Caco-2 (cell line): Measurements from ENCODE around the gene ALKBH5. TPM values are rescaled to one million over a fixed set of nuclear protein-coding genes. Genes with fewer than 3 reads are reported as not detected.

ENCODE experiments used
- BruUV-seq: library from RNA; stranded (reverse); fragments of 400-500 nt; replicated peaks from 2 replicates; lab custom pipeline; 2021; lab: Mats Ljungman, UMichigan
- CTCF ChIA-PET: fragments of 300-600 bp; sonication (Branson Sonifier 250); formaldehyde crosslinking; loops from one replicate; lab custom pipeline; 2022; ENCODE audit warnings: antibody characterized with exemption; lab: Charles Lee
- POLR2A ChIA-PET: fragments of 300-600 bp; sonication (Branson Sonifier 250); formaldehyde crosslinking; loops from one replicate; lab custom pipeline; 2022; ENCODE audit warnings: antibody characterized with exemption; lab: Charles Lee
- DNase-seq, 2 experiments: peaks; one replicate each; pipeline versions ENCODE4 v3.0.0 to v3.0.0-alpha.2; 2020 to 2022
- H3K27me3 ChIP-seq: replicated peaks from 2 replicates; pipeline ENCODE4 v1.6.0; 2011; ENCODE audit warnings: low read length; ENCODE audit not compliant: control insufficient read depth, insufficient read depth
- H3K36me3 ChIP-seq: 2 replicates; pipeline ENCODE4 v1.5.1; 2011; ENCODE audit warnings: low read length; ENCODE audit not compliant: control insufficient read depth, insufficient read depth
- H3K4me1 ChIP-seq: fragments of 250-450 bp; sonication (Bioruptor Pico); 2 replicates; pipeline ENCODE4 v1.5.1; 2020; ENCODE audit warnings: mild to moderate bottlenecking
- H3K4me3 ChIP-seq: 2 replicates; pipeline ENCODE4 v1.5.1; 2011; ENCODE audit warnings: low read depth, mild to moderate bottlenecking, control low read depth, low read length
- H3K9me3 ChIP-seq: fragments of 250-450 bp; sonication (Bioruptor Pico); 2 replicates; pipeline ENCODE4 v1.5.1; 2020; ENCODE audit warnings: mild to moderate bottlenecking, moderate library complexity
- H3K27ac Mint-ChIP-seq: one replicate; pipeline ENCODE4 v1.8.0; 2022; ENCODE audit warnings: mixed read lengths; ENCODE audit not compliant: unreplicated experiment
- H3K27me3 Mint-ChIP-seq: one replicate; pipeline ENCODE4 v1.8.0; 2022; ENCODE audit warnings: mixed read lengths; ENCODE audit not compliant: insufficient read depth, unreplicated experiment
- H3K36me3 Mint-ChIP-seq: one replicate; pipeline ENCODE4 v1.8.0; 2022; ENCODE audit warnings: mild to moderate bottlenecking, mixed read lengths; ENCODE audit not compliant: insufficient read depth, unreplicated experiment
- H3K4me1 Mint-ChIP-seq: one replicate; pipeline ENCODE4 v1.8.0; 2022; ENCODE audit warnings: low read depth, mixed read lengths; ENCODE audit not compliant: unreplicated experiment
- H3K4me3 Mint-ChIP-seq: one replicate; pipeline ENCODE4 v1.8.0; 2022; ENCODE audit warnings: mild to moderate bottlenecking, moderate library complexity, mixed read lengths; ENCODE audit not compliant: unreplicated experiment
- H3K9me3 Mint-ChIP-seq: one replicate; pipeline ENCODE4 v1.8.0; 2022; ENCODE audit warnings: mixed read lengths; ENCODE audit not compliant: unreplicated experiment
- intact Hi-C: fragments of 100-400 bp; cut with micrococcal nuclease; formaldehyde crosslinking; loops from one replicate; pipeline ENCODE4 v1.10.0; 2022; ENCODE audit not compliant: unreplicated experiment
- total RNA-seq: library from RNA; stranded (reverse); gene quantifications from 2 replicates; pipeline ENCODE4 v1.2.3, GENCODE V29; 2022
- TF ChIP-seq, protein P1 (sequence below), 2 experiments: fragments of 200-600 bp in 1 of 2; IDR thresholded peaks; 1 replicate in 1 of 2; 2 replicates in 1 of 2; pipeline versions ENCODE4 v1.5.1 to v1.8.0; 2011 to 2022; ENCODE audit warnings: antibody characterized with exemption in 1 of 2, control low read depth in 1 of 2, inconsistent platforms in 1 of 2, low read depth in 1 of 2, low read length in 1 of 2, mild to moderate bottlenecking in 1 of 2, moderate library complexity in 1 of 2; ENCODE audit not compliant: insufficient read depth in 1 of 2, severe bottlenecking in 1 of 2, unreplicated experiment in 1 of 2

The ALKBH5 gene
- total RNA-seq, 1 experiment from 2014 or later: 101 TPM

DNA sequence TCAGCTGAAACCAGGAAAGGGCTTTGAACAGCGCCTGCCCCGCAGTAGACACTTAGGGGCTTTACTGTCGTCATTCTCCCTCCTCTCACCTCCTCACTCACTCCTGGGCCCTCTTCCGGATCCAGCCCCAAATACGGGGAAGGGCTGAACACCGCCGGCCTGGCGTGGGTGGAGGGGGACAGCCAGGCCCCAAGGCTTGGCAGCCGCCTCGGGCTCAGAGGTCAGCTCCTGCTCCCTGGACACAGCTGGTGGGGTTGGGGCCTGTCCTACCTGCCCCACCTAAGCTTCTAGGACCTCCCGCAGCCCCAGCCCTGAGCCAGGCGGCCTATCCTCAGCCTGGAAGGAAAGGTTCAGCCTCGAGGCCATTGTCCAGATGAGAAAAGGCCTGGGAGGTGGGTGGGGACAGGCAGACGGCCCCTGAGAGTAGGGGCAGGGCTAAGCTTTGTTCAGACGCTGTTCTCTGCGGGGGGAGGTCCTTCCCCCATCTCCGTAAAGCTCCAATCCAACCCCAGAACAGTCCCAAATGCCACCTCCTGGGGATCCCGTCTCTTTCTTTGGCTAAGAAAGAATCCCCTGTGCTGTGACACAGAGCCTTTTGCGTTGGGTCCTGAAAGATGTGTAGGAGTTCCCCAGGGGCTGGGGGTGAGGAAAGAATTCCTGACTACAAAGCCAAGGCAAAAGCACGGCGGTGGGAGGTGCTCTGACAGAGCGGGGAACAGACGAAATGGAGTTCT lies 40.9 kb downstream of the ALKBH5 start:
- CTCF ChIA-PET: no interaction called here

DNA sequence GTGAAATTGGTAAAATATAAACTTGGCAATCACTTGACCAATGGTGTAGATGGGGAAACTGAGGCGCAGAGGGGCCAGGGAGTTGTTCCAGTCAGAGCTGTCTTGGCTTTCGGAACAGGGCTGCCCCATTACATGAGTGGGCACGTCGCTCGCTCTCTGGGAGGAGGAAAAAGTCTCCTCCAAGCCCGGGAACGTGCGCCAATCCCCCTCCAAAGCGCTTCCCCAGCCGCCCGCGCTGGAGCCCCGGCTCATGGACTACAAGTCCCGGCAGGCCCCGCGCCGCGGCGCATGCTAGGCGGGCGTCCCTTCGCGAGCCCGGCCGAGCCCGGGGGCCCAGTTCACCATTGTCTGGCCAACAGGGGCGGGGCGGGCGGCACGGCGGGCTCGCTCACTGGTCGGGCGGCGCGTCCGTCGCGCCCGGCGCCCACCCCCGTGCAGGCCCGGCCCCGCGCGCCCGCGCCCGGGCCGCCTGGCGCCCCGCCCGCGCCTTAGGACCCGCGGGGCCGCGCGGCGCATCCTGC lies 41.6 kb downstream of the ALKBH5 start, which contains the start of gene LLGL1:
Gene LLGL1, plus strand, starts transcription at position 515 of the 521 bp plus-strand sequence. CDS start 48 bp downstream, outside the sequence.
- H3K9me3 Mint-ChIP-seq: no peaks in the 10 kb centered on the region
- peak; percentile 96 to 99 for DNase-seq
- TF ChIP-seq, protein P1, sequence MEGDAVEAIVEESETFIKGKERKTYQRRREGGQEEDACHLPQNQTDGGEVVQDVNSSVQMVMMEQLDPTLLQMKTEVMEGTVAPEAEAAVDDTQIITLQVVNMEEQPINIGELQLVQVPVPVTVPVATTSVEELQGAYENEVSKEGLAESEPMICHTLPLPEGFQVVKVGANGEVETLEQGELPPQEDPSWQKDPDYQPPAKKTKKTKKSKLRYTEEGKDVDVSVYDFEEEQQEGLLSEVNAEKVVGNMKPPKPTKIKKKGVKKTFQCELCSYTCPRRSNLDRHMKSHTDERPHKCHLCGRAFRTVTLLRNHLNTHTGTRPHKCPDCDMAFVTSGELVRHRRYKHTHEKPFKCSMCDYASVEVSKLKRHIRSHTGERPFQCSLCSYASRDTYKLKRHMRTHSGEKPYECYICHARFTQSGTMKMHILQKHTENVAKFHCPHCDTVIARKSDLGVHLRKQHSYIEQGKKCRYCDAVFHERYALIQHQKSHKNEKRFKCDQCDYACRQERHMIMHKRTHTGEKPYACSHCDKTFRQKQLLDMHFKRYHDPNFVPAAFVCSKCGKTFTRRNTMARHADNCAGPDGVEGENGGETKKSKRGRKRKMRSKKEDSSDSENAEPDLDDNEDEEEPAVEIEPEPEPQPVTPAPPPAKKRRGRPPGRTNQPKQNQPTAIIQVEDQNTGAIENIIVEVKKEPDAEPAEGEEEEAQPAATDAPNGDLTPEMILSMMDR (IDR thresholded peaks at IDR 0.05; ENCODE audit: insufficient read depth in 1 of 2, low read depth in 1 of 2, low read length in 1 of 2, severe bottlenecking in 1 of 2, unreplicated experiment in 1 of 2): no peak
- peak within 1 kb of the TSS; percentile 93 for H3K27ac Mint-ChIP-seq
- Histone ChIP-seq H3K4me1 (peaks cover 21% of the 10 kb centered on the region), H3K27me3 (no peaks in the 10 kb centered on the region), H3K36me3 (no peaks in the 10 kb centered on the region), H3K9me3 (no peaks in the 10 kb centered on the region), H3K4me3 (peak within 1 kb of the TSS; percentile 87)
- intact Hi-C loops: loop anchor here (2.0 kb wide), 1 partner anchor 42 kb away; the partner anchor contains the start of gene ALKBH5
- no TSS peak for BruUV-seq
- H3K4me3 Mint-ChIP-seq: peak within 1 kb of the TSS; percentile 99
- ChIA-PET POLR2A (no interaction called here), CTCF (no interaction called here)
- H3K4me1 Mint-ChIP-seq: peaks cover 21% of the 10 kb centered on the region
- no peaks in the 10 kb centered on the region for H3K27me3 Mint-ChIP-seq
- H3K36me3 Mint-ChIP-seq: peaks cover 6% of the 10 kb centered on the region

More for the DNA sequence above, 40.9 kb downstream of the ALKBH5 start:
- peaks cover 21% of the 10 kb centered on the region for H3K4me1 ChIP-seq
- no peaks in the 10 kb centered on the region for H3K9me3 Mint-ChIP-seq
- no peaks in the 10 kb centered on the region for H3K27me3 Mint-ChIP-seq
- TF ChIP-seq, protein P1 (IDR thresholded peaks at IDR 0.05; ENCODE audit: insufficient read depth in 1 of 2, low read depth in 1 of 2, low read length in 1 of 2, severe bottlenecking in 1 of 2, unreplicated experiment in 1 of 2): no peak
- no peaks in the 10 kb centered on the region for H3K36me3 ChIP-seq
- H3K36me3 Mint-ChIP-seq: peaks cover 6% of the 10 kb centered on the region
- peak overlapping the region; percentile 99 for H3K4me3 Mint-ChIP-seq
- H3K4me1 Mint-ChIP-seq: peaks cover 21% of the 10 kb centered on the region
- H3K27me3 ChIP-seq: no peaks in the 10 kb centered on the region
- no peak for DNase-seq
- peak overlapping the region; percentile 32 for H3K4me3 ChIP-seq
- BruUV-seq: no TSS peak
- no peaks in the 10 kb centered on the region for H3K9me3 ChIP-seq
- POLR2A ChIA-PET: interaction anchor here (0.6 kb wide), 2 partner anchors 47 to 140 kb away, joined by 3 to 4 read pairs; no protein-coding TSS in a partner anchor
- peak overlapping the region; percentile 80 for H3K27ac Mint-ChIP-seq
- intact Hi-C loops: loop anchor here (2.0 kb wide), 1 partner anchor 42 kb away; the partner anchor contains the start of gene ALKBH5

DNA sequence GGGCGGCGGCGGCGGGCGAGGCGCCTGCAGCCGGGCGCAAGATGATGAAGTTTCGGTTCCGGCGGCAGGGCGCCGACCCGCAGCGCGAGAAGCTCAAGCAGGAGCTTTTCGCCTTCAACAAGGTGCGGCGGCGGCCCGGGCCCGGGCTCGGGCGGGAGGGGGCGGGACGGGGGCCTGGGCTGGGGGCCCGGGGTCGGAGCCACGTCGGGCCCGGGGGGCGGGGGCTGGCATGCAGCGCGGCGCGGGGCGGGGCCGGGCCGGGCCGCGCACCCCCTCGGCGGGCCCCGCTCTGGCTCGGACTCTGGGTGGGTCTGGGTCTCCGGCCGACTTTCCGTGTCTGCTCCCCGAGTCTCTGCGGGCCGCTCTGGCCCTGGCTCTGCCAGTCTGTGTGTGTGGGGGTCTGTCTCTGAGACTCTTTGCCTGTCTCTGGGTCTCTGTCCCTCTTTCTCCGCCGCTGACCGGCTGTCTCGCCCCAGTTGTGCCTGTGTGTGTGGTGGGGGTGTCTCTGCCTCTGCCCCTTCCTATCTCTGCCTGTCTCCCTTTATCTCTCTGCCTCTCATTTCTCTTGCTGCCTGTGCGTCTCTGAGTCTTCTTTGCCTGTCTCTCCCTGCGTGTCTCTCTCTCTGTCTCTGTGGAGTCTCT lies 42.1 kb downstream of the ALKBH5 start:
- no peaks in the 10 kb centered on the region for H3K27me3 Mint-ChIP-seq
- H3K4me3 ChIP-seq: peak overlapping the region; percentile 87
- POLR2A ChIA-PET: no interaction called here
- peak overlapping the region; percentile 99 for H3K4me3 Mint-ChIP-seq
- H3K9me3 Mint-ChIP-seq: no peaks in the 10 kb centered on the region
- peak overlapping the region; percentile 93 for H3K27ac Mint-ChIP-seq
- no peaks in the 10 kb centered on the region for H3K27me3 ChIP-seq
- intact Hi-C loops: loop anchor here (2.0 kb wide), 1 partner anchor 43 kb away; the partner anchor contains the start of gene ALKBH5
- peaks cover 21% of the 10 kb centered on the region for H3K4me1 ChIP-seq
- H3K9me3 ChIP-seq: no peaks in the 10 kb centered on the region
- BruUV-seq: no TSS peak
- CTCF ChIA-PET: no interaction called here
- no peak for DNase-seq
- TF ChIP-seq, protein P1 (IDR thresholded peaks at IDR 0.05; ENCODE audit: insufficient read depth in 1 of 2, low read depth in 1 of 2, low read length in 1 of 2, severe bottlenecking in 1 of 2, unreplicated experiment in 1 of 2): no peak
- peaks cover 21% of the 10 kb centered on the region for H3K4me1 Mint-ChIP-seq
- peaks cover 6% of the 10 kb centered on the region for H3K36me3 Mint-ChIP-seq
- no peaks in the 10 kb centered on the region for H3K36me3 ChIP-seq
